Nucleus accumbens (tissue), 56 donors: ENCODE data around the gene CACHD1.
A peak's percentile ranks its signal among the peaks of the same experiment; 100 is the strongest.

ENCODE experiments used
- DNase-seq, 56 donors: peaks; one replicate each; lab custom pipeline; 2025; lab: John Stamatoyannopoulos, UW

CACHD1 gene

GRCh38 chr1:64469977-64470664, at the start of gene CACHD1:
Gene CACHD1 (plus strand): TSS chr1:64470129. CDS start chr1:64470745, 616 bp downstream.
- DNase-seq = peak in 52 of 56 donors; percentile 14 to 87 (median 58)

- DNase-seq = no peak
Observed at GRCh38 chr1:64421377-64421776, 48.6 kb upstream of the CACHD1 start.

- DNase-seq = no peak
Observed at GRCh38 chr1:64423526-64423925, 46.4 kb upstream of the CACHD1 start.

DNA sequence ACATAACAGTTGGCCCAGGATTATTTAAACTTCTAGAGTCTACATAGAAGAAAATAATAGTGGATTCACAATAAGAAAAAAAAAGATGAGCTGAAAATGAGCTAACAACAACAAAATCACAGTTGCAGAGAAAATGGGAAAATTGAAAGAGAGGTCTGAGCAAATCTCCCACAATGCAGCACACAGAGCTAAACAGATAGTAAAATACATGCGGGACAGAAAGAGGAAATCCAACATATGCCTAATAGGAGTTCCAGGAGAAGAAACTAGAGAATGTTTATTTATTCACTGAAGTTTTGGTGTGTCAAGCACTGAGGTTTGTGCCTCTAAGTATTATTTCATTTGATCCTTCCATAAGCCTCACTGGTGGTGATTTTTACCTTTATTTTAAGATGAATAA, 45.5 kb upstream of the CACHD1 start:
- no peak for DNase-seq

GRCh38 chr1:64425521-64425920, 44.4 kb upstream of the CACHD1 start:
- no peak for DNase-seq

GRCh38 chr1:64426681-64427080, 43.2 kb upstream of the CACHD1 start:
- no peak for DNase-seq

DNA sequence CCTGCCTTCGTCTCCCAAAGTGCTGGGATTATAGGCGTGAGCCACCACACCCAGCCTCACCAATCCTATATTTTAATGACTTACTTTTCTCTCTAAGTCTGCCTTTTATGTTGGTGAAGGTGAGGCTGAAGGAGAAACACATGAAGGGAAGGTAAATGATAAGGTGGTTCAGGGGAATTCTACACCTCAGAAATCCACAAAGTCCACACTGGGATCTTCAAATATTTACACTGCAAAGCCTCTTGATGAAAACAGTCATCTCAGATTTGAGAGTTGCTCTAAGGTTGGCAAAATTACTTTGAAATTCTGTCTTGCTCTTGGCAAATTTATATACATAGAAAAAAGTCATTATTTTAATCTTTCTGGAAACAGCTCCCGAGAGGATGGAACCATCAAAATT, 42.0 kb upstream of the CACHD1 start:
- no peak for DNase-seq

DNA sequence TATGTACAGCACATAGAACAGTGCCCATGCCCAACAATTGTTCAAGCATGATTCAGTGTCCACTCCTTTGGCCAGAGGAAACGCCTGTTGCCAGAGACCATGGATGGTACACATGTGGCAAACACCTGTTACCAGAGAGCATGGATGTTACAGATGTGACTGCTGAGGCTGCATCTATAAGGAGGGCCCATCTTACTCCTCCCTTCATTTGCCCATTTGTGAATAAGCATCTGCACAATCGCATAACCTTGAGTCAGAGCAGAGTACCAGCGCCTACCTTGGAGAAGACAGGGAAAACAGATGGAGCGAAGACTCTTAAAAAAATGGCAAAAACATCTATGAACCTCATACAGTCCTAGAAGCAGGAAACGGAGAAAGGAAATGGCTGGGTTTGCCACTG, 36.6 kb upstream of the CACHD1 start:
- no peak for DNase-seq

GRCh38 chr1:64433747-64434146, 36.2 kb upstream of the CACHD1 start:
- no peak for DNase-seq

DNA sequence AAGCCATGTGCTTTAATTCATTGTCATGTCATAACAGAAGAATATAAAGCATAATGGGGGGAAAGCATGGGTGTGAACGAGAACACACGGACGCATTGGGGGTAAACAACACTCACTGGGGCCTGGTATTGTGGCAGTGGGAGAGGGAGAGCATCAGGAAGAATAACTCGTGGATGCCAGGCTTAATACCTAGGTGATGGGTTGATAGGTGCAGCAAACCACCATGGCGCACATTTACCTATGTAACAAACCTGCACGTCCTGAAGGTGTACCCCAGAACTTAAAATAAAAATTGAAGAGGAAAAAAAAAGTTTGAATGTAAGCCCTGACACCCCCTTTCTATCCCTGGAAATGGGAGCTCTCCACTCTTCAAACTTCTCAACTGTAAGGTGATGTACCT, 34.9 kb upstream of the CACHD1 start:
- DNase-seq = no peak

- no peak for DNase-seq
Observed at GRCh38 chr1:64437453-64437852, 32.5 kb upstream of the CACHD1 start.

GRCh38 chr1:64440183-64440826, 29.6 kb upstream of the CACHD1 start:
- DNase-seq = no peak

GRCh38 chr1:64451440-64451839, 18.5 kb upstream of the CACHD1 start:
- no peak for DNase-seq

GRCh38 chr1:64453688-64454087, 16.2 kb upstream of the CACHD1 start:
- DNase-seq = no peak

DNA sequence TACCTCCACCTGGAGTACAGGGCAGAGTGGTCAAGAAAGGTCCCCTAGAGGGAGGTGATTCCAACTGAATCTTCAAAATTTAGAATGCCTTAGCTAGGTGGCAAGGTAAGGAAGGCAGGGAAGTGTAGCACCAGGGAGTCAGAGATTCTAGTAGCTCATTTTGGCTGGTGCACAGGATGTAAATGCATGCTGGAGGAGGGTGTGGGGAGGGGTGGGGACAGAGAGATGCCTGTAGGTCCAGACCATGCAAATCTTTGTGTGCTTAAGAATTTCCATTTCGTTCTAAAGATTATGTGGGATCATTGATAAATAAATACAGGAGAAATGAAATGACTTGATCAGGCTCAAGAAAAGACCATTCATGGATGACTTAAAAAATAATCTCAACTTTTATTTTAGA, 11.0 kb upstream of the CACHD1 start:
- DNase-seq = no peak

- no peak for DNase-seq
Observed at GRCh38 chr1:64459743-64460142, 10.2 kb upstream of the CACHD1 start.

DNA sequence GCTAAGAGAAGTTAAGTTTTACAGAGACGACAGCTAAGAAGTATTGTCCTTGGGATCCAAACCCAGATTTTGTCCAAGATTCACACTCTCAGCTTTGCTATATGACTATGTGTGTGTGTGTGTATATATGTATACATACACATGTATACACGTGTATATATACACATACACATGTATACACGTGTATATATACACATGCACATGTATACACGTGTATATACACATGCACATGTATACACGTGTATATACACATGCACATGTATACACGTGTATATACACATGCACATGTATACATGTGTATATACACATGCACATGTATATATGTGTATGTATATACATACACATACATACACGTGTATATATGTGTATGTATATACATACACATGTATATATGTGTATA, 3.9 kb upstream of the CACHD1 start:
- no peak for DNase-seq

GRCh38 chr1:64469116-64469976, 583 bp upstream of the CACHD1 start:
- peak in 2 of 56 donors; percentile 45 to 47 for DNase-seq

GRCh38 chr1:64470665-64471217, 812 bp downstream of the CACHD1 start:
- peak in 6 of 56 donors; percentile 16 to 43 (median 36) for DNase-seq

- DNase-seq = peak in 22 of 56 donors; percentile 5 to 56 (median 25)
Observed at GRCh38 chr1:64471218-64472039, 1.5 kb downstream of the CACHD1 start.
